ENCODE data around the gene MBOAT7. TPM values are rescaled to one million over a fixed set of nuclear protein-coding genes. Genes with fewer than 3 reads are reported as not detected.
"Not testable (repeated sequence)": the region's sequence is repeated elsewhere in the genome, so short reads cannot be mapped to it uniquely, and the experiment has no call there.

Gene MBOAT7
- total RNA-seq, 3 donors from 2014 or later: 96.3 to 122 (median 108) TPM

GRCh38 chr19:54204767-54205468 lies 15.5 kb upstream of the MBOAT7 start:
- DNase-seq (no peak), ATAC-seq (no peak)
- Mint-ChIP-seq H3K27me3 (ENCODE audit: low read depth) (no peaks in the 10 kb centered on the region), H3K4me3 (peak overlapping the region; percentile 98), H3K9me3 (no peaks in the 10 kb centered on the region), H3K36me3 (ENCODE audit: insufficient read depth) (peaks cover 76% of the 10 kb centered on the region), H3K4me1 (ENCODE audit: low read depth) (peaks cover 87% of the 10 kb centered on the region)

GRCh38 chr19:54203151-54203611 lies 13.8 kb upstream of the MBOAT7 start:
- DNase-seq (no peak), ATAC-seq (no peak)
- H3K36me3 Mint-ChIP-seq (ENCODE audit: insufficient read depth): peaks cover 71% of the 10 kb centered on the region
- H3K9me3 Mint-ChIP-seq: no peaks in the 10 kb centered on the region
- H3K27me3 Mint-ChIP-seq (ENCODE audit: low read depth): no peaks in the 10 kb centered on the region
- H3K4me3 Mint-ChIP-seq: peak overlapping the region; percentile 98
- H3K4me1 Mint-ChIP-seq (ENCODE audit: low read depth): peaks cover 73% of the 10 kb centered on the region

- peaks cover 62% of the 10 kb centered on the region for H3K36me3 Mint-ChIP-seq (ENCODE audit: insufficient read depth)
- no peaks in the 10 kb centered on the region for H3K9me3 Mint-ChIP-seq
- ATAC-seq: no peak
- no peaks in the 10 kb centered on the region for H3K27me3 Mint-ChIP-seq (ENCODE audit: low read depth)
- peaks cover 61% of the 10 kb centered on the region for H3K4me1 Mint-ChIP-seq (ENCODE audit: low read depth)
- DNase-seq: no peak
- peak overlapping the region; percentile 98 for H3K4me3 Mint-ChIP-seq
Measured at GRCh38 chr19:54201980-54202379, 12.6 kb upstream of the MBOAT7 start.

- Mint-ChIP-seq H3K27me3 (ENCODE audit: low read depth) (no peaks in the 10 kb centered on the region), H3K36me3 (ENCODE audit: insufficient read depth) (peaks cover 54% of the 10 kb centered on the region), H3K4me1 (ENCODE audit: low read depth) (peaks cover 54% of the 10 kb centered on the region), H3K9me3 (no peaks in the 10 kb centered on the region), H3K4me3 (peak overlapping the region; percentile 98)
- no peak for DNase-seq
- no peak for ATAC-seq
Measured at GRCh38 chr19:54201172-54201701, 11.9 kb upstream of the MBOAT7 start.

- no peak for ATAC-seq
- H3K27me3 Mint-ChIP-seq (ENCODE audit: low read depth): no peaks in the 10 kb centered on the region
- no peaks in the 10 kb centered on the region for H3K9me3 Mint-ChIP-seq
Measured at GRCh38 chr19:54199401-54199800, 10.0 kb upstream of the MBOAT7 start.

GRCh38 chr19:54197121-54197520 lies 7.7 kb upstream of the MBOAT7 start:
- DNase-seq (no peak), ATAC-seq (no peak)
- no peaks in the 10 kb centered on the region for H3K27me3 Mint-ChIP-seq (ENCODE audit: low read depth)

More at GRCh38 chr19:54199401-54199800, 10.0 kb upstream of the MBOAT7 start:
- H3K4me3 Mint-ChIP-seq: peak overlapping the region; percentile 77
- H3K36me3 Mint-ChIP-seq (ENCODE audit: insufficient read depth): peaks cover 43% of the 10 kb centered on the region
- H3K4me1 Mint-ChIP-seq (ENCODE audit: low read depth): peaks cover 35% of the 10 kb centered on the region
- no peak for DNase-seq

GRCh38 chr19:54196536-54196935 lies 7.2 kb upstream of the MBOAT7 start:
- no peak for ATAC-seq
- no peaks in the 10 kb centered on the region for H3K9me3 Mint-ChIP-seq
- H3K27me3 Mint-ChIP-seq (ENCODE audit: low read depth): no peaks in the 10 kb centered on the region
- no peak overlapping the region for H3K4me3 Mint-ChIP-seq
- DNase-seq: no peak
- peaks cover 22% of the 10 kb centered on the region for H3K36me3 Mint-ChIP-seq (ENCODE audit: insufficient read depth)
- peaks cover 24% of the 10 kb centered on the region for H3K4me1 Mint-ChIP-seq (ENCODE audit: low read depth)

More at GRCh38 chr19:54197121-54197520, 7.7 kb upstream of the MBOAT7 start:
- Mint-ChIP-seq H3K36me3 (ENCODE audit: insufficient read depth) (peaks cover 28% of the 10 kb centered on the region), H3K4me1 (ENCODE audit: low read depth) (peaks cover 24% of the 10 kb centered on the region), H3K4me3 (no peak overlapping the region), H3K9me3 (no peaks in the 10 kb centered on the region)

GRCh38 chr19:54194463-54194862 lies 5.1 kb upstream of the MBOAT7 start:
- Mint-ChIP-seq H3K36me3 (ENCODE audit: insufficient read depth) (peaks cover 13% of the 10 kb centered on the region), H3K4me1 (ENCODE audit: low read depth) (peaks cover 21% of the 10 kb centered on the region)
- not testable (repeated sequence) for DNase-seq; H3K27me3 Mint-ChIP-seq (ENCODE audit: low read depth); H3K9me3 Mint-ChIP-seq; H3K4me3 Mint-ChIP-seq; ATAC-seq

- peaks cover 13% of the 10 kb centered on the region for H3K36me3 Mint-ChIP-seq (ENCODE audit: insufficient read depth)
Measured at GRCh38 chr19:54193011-54193410, 3.6 kb upstream of the MBOAT7 start.

GRCh38 chr19:54191811-54192453 lies 2.6 kb upstream of the MBOAT7 start:
- ATAC-seq (no peak), DNase-seq (no peak)
- Mint-ChIP-seq H3K9me3 (no peaks in the 10 kb centered on the region), H3K27me3 (ENCODE audit: low read depth) (no peaks in the 10 kb centered on the region), H3K4me1 (ENCODE audit: low read depth) (peaks cover 35% of the 10 kb centered on the region), H3K4me3 (peak overlapping the region; percentile 87), H3K36me3 (ENCODE audit: insufficient read depth) (peaks cover 14% of the 10 kb centered on the region)

More at GRCh38 chr19:54193011-54193410, 3.6 kb upstream of the MBOAT7 start:
- H3K4me1 Mint-ChIP-seq (ENCODE audit: low read depth): peaks cover 25% of the 10 kb centered on the region
- H3K27me3 Mint-ChIP-seq (ENCODE audit: low read depth): no peaks in the 10 kb centered on the region
- peak overlapping the region; percentile 87 for H3K4me3 Mint-ChIP-seq
- ATAC-seq (no peak), DNase-seq (no peak)
- no peaks in the 10 kb centered on the region for H3K9me3 Mint-ChIP-seq

- ATAC-seq (peak; percentile 35 to 41), DNase-seq (peak; percentile 82)
- Mint-ChIP-seq H3K4me1 (ENCODE audit: low read depth) (peaks cover 37% of the 10 kb centered on the region), H3K4me3 (peak within 1 kb of the TSS; percentile 87), H3K9me3 (no peaks in the 10 kb centered on the region), H3K27me3 (ENCODE audit: low read depth) (no peaks in the 10 kb centered on the region), H3K36me3 (ENCODE audit: insufficient read depth) (peaks cover 16% of the 10 kb centered on the region)
Measured at GRCh38 chr19:54191011-54191810, 1.8 kb upstream of the MBOAT7 start, which contains the start of gene TSEN34. Gene TSEN34, plus strand, starts transcription at chr19:54191308. Its CDS starts 57 bp downstream, at chr19:54191365.

GRCh38 chr19:54190503-54191010 lies 1.2 kb upstream of the MBOAT7 start:
- no peaks in the 10 kb centered on the region for H3K9me3 Mint-ChIP-seq
- ATAC-seq (peak; percentile 63 to 65), DNase-seq (peak; percentile 100)
- H3K4me1 Mint-ChIP-seq (ENCODE audit: low read depth): peaks cover 37% of the 10 kb centered on the region
- no peaks in the 10 kb centered on the region for H3K27me3 Mint-ChIP-seq (ENCODE audit: low read depth)
- H3K36me3 Mint-ChIP-seq (ENCODE audit: insufficient read depth): peaks cover 14% of the 10 kb centered on the region
- H3K4me3 Mint-ChIP-seq: peak overlapping the region; percentile 87

- Mint-ChIP-seq H3K9me3 (no peaks in the 10 kb centered on the region), H3K36me3 (ENCODE audit: insufficient read depth) (peaks cover 14% of the 10 kb centered on the region), H3K27me3 (ENCODE audit: low read depth) (no peaks in the 10 kb centered on the region), H3K4me3 (peak overlapping the region; percentile 87), H3K4me1 (ENCODE audit: low read depth) (peaks cover 37% of the 10 kb centered on the region)
- DNase-seq: peak; percentile 100
- peak; percentile 59 to 63 for ATAC-seq
Measured at GRCh38 chr19:54189735-54190502, 539 bp upstream of the MBOAT7 start.
